Ramos (cell line): ENCODE results near the gene RORB.
"Not testable (repeated sequence)": the region's sequence is repeated elsewhere in the genome, so short reads cannot be mapped to it uniquely, and the experiment has no call there.

Source experiments
- in situ Hi-C: fragments of 300-500 bp; cut with MboI; formaldehyde crosslinking; loops from one replicate; pipeline ENCODE4 v1.14.3; 2022; ENCODE audit warnings: low sequenced_read_pairs; ENCODE audit not compliant: unreplicated experiment

The RORB gene

GRCh38 chr9:74512416-74512815 lies 15.3 kb downstream of the RORB start:
- in situ Hi-C loops, result no loop called here

- in situ Hi-C loops, result no loop called here
These were observed 16.1 kb downstream of the RORB start for GRCh38 chr9:74513221-74513620.

GRCh38 chr9:74517188-74517587 lies 20.1 kb downstream of the RORB start:
- in situ Hi-C loops, result no loop called here

- in situ Hi-C loops, result no loop called here
These were observed 22.3 kb downstream of the RORB start for GRCh38 chr9:74519419-74519818.

- in situ Hi-C loops, result no loop called here
These were observed 23.9 kb downstream of the RORB start for GRCh38 chr9:74521009-74521408.

- in situ Hi-C loops, result no loop called here
These were observed 27.2 kb downstream of the RORB start for GRCh38 chr9:74524289-74524688.

- in situ Hi-C loops, result no loop called here
These were observed 29.1 kb downstream of the RORB start for GRCh38 chr9:74526215-74526614.

- in situ Hi-C loops, result no loop called here
These were observed 30.6 kb downstream of the RORB start for GRCh38 chr9:74527718-74528117.

GRCh38 chr9:74528207-74528606 lies 31.1 kb downstream of the RORB start:
- in situ Hi-C loops, result no loop called here

- in situ Hi-C loops, result not testable (repeated sequence)
These were observed 33.3 kb downstream of the RORB start for GRCh38 chr9:74530458-74530857.

GRCh38 chr9:74533253-74533652 lies 36.1 kb downstream of the RORB start:
- in situ Hi-C loops, result no loop called here

- in situ Hi-C loops, result no loop called here
These were observed 37.7 kb downstream of the RORB start for GRCh38 chr9:74534841-74535240.

- in situ Hi-C loops, result no loop called here
These were observed 46.0 kb downstream of the RORB start for GRCh38 chr9:74543145-74543544.

- in situ Hi-C loops, result no loop called here
These were observed 54.1 kb downstream of the RORB start for GRCh38 chr9:74551266-74551665.

- in situ Hi-C loops, result no loop called here
These were observed 57.8 kb downstream of the RORB start for GRCh38 chr9:74554751-74555419.

GRCh38 chr9:74555565-74555964 lies 58.4 kb downstream of the RORB start:
- in situ Hi-C loops, result no loop called here

- in situ Hi-C loops, result no loop called here
These were observed 59.5 kb downstream of the RORB start for GRCh38 chr9:74556685-74557084.

- in situ Hi-C loops, result no loop called here
These were observed 60.4 kb downstream of the RORB start for GRCh38 chr9:74557571-74557970.

- in situ Hi-C loops, result no loop called here
These were observed 65.5 kb downstream of the RORB start for GRCh38 chr9:74562611-74563010.

- in situ Hi-C loops, result no loop called here
These were observed 73.9 kb downstream of the RORB start for GRCh38 chr9:74570879-74571512.

GRCh38 chr9:74573640-74574191 lies 76.6 kb downstream of the RORB start:
- in situ Hi-C loops, result no loop called here

GRCh38 chr9:74576176-74576575 lies 79.0 kb downstream of the RORB start:
- in situ Hi-C loops, result no loop called here
